Measurements from ENCODE around the gene AKAP12.

The AKAP12 gene

DNA sequence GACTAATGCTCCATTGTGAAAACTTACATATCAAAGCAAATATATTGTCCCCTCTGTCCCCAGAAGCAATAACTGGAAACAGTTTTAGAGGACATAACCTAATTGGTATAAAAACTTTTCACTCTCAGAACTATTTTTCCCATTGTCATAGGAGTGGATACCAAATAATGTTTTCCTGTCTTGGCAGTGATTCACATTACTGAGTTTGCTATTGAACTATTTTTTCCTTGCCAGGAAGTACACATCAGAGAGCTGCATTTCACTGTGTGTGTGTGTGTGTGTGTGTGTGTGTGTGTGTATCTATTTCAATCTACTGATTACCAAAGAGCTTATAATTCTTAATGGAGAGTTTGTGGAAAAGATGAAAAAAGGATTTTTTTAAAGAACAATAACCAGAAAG, 45.4 kb downstream of the AKAP12 start:
- Mint-ChIP-seq H3K4me3 (no peak overlapping the region), H3K36me3 (no peaks in the 10 kb centered on the region), H3K4me1 (peaks cover 38% of the 10 kb centered on the region), H3K9me3 (no peaks in the 10 kb centered on the region), H3K27ac (peak overlapping the region; percentile 66), H3K27me3 (peaks cover 30% of the 10 kb centered on the region)
- ATAC-seq: no peak

DNA sequence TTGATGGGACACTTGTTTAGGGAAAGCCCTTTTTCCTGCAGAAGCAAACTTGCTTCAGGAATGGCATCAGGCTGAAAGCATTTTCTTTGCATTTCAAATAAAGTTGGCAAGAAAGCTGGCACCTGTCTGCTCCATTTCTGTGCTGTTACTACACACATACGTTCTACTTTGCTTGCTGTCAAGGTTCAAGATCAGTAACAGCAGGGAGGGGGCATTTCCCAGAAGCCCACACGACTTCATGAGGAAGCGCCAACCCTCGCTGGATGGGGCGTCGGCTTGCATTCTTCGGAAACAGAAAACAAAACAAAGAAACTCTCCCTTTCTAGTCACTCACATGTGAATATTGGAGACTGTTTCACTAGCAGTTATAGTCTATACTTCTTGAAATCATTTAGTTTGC, 46.4 kb downstream of the AKAP12 start:
- no peak for ATAC-seq
- Mint-ChIP-seq H3K4me3 (no peak overlapping the region), H3K36me3 (no peaks in the 10 kb centered on the region), H3K4me1 (peaks cover 48% of the 10 kb centered on the region), H3K9me3 (no peaks in the 10 kb centered on the region), H3K27ac (no peak overlapping the region), H3K27me3 (peaks cover 30% of the 10 kb centered on the region)

DNA sequence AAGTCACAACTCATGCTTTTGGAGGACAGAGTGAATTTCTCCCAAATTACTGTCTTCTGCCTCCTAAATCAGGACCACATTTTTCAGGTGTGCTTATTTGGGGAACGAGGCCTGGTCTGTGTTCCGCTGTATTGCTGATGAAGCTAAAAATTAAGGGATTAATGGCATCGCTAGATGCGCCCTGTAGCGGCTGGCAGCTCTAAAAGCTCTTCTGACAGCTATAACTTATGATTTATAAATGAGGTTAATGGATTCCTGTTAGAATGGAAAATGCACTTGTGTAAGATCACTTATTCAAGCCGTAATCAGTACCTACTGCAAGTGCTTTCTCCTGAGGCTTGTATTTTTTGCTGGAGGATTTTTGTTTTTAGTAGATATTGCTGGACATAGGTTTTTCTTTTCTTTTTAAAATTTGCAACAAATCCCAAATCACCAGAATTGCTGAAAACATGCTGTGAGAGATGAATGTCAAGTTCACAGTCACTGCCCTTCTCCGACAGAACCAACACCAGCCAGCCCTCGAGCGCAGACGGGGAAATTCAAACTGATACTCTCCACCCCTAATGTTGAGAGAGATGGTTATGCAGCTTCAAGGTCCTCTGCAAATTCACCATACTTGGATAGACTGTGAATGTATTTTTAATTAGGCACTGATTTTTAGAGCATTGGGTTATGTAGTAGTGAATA, 49.1 kb downstream of the AKAP12 start:
- peaks cover 44% of the 10 kb centered on the region for H3K4me1 Mint-ChIP-seq
- peaks cover 39% of the 10 kb centered on the region for H3K27me3 Mint-ChIP-seq

DNA sequence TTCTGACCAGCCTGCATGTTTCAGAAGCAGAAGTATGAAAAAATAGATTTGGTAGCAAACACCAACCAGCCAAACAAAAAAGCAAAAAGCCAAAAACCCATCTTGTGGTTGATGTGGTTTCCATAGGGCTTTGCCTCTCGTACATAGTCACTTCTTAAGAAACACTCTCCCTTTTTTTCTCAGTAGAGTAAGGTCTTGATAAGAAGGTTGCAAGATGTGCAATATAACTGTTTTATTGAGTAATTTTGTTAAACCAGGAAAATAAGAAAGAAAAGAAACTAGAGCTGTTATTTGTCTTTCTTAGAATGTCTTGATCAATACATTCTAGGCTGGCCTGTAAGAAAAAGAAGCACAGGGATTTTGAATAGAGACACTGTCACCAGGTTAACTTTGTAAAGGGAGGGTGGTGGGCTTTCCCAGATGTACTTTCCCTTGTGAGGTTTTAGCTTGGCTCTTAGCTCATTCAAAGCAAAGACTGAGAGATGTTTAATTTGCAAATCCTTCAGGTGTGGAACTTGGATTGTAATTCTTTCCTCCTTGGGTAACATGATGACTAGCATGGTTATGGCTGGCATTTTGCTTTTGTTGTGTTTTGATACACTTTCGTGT, 49.7 kb downstream of the AKAP12 start:
- ATAC-seq: peak; percentile 73
- H3K27me3 Mint-ChIP-seq: peaks cover 45% of the 10 kb centered on the region
- H3K9me3 Mint-ChIP-seq: no peaks in the 10 kb centered on the region
- no peaks in the 10 kb centered on the region for H3K36me3 Mint-ChIP-seq
- peak overlapping the region; percentile 42 for H3K27ac Mint-ChIP-seq
- peaks cover 37% of the 10 kb centered on the region for H3K4me1 Mint-ChIP-seq
- peak overlapping the region; percentile 20 for H3K4me3 Mint-ChIP-seq

More for the DNA sequence above, 49.1 kb downstream of the AKAP12 start:
- ATAC-seq: peak; percentile 72
- peak overlapping the region; percentile 42 for H3K27ac Mint-ChIP-seq
- peak overlapping the region; percentile 18 for H3K4me3 Mint-ChIP-seq
- no peaks in the 10 kb centered on the region for H3K36me3 Mint-ChIP-seq
- no peaks in the 10 kb centered on the region for H3K9me3 Mint-ChIP-seq

DNA sequence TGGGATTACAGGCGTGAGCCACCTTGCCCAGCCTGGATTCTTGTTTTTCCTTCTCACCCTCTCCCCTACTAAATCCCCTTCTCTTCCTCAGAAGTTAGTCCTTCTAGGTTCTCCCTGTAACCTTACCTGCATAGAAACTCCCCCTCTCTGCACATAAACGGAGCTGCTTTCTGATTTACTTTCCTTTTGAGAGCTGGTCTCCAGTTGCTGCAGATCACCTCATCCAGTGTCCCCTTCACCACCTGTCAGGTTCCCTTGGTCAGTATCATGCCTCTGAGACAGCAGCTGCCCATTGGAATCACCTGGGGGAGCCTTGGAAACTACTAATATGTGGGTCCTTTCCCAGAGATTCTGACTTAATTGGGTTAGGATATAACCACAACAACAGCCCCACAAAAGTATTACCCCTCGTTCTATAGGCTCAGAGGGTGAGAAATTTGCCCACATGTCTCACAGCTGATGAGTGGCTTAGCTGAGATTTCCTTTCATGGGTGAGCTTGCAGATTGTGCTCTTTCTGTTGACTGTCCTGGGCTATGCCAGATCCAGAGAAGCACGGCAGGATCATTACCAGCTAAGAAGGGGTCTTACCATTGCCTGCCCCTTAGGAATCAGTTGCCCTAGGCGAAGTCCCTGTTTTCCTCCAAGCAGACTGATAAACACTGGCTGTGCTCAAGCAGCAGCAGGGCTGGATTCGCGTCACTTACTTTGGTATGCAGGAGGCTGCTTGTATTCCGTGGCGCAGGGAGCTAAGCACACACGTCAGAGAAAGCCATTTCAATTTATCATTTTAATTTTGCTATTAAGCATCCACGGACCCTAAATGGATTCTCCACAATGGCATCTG, 51.3 kb downstream of the AKAP12 start:
- no peaks in the 10 kb centered on the region for H3K36me3 Mint-ChIP-seq

DNA sequence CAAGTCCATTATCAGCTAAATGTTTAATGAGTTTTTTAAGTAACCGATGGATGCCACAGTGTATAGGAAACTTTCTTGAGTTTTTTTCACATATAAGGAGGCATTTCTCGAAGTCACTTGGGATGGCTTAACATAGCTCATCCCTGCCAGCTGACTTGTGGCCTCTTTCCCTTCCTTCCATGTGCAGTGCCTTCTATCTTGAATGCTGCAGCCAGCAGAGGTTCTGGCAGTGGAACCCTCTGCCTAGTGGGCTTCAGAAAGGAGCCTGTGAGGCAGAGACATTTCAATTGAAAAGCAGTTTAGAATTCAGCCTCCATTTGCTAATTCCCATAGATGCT, 51.9 kb downstream of the AKAP12 start:
- Mint-ChIP-seq H3K4me1 (peaks cover 25% of the 10 kb centered on the region), H3K27ac (no peak overlapping the region), H3K9me3 (no peaks in the 10 kb centered on the region), H3K27me3 (peaks cover 60% of the 10 kb centered on the region), H3K4me3 (no peak overlapping the region), H3K36me3 (no peaks in the 10 kb centered on the region)
- ATAC-seq: no peak

More for the DNA sequence above, 51.3 kb downstream of the AKAP12 start:
- Mint-ChIP-seq H3K27me3 (peaks cover 54% of the 10 kb centered on the region), H3K4me1 (peaks cover 25% of the 10 kb centered on the region), H3K4me3 (no peak overlapping the region), H3K9me3 (no peaks in the 10 kb centered on the region), H3K27ac (peak overlapping the region; percentile 42)
- ATAC-seq: no peak

DNA sequence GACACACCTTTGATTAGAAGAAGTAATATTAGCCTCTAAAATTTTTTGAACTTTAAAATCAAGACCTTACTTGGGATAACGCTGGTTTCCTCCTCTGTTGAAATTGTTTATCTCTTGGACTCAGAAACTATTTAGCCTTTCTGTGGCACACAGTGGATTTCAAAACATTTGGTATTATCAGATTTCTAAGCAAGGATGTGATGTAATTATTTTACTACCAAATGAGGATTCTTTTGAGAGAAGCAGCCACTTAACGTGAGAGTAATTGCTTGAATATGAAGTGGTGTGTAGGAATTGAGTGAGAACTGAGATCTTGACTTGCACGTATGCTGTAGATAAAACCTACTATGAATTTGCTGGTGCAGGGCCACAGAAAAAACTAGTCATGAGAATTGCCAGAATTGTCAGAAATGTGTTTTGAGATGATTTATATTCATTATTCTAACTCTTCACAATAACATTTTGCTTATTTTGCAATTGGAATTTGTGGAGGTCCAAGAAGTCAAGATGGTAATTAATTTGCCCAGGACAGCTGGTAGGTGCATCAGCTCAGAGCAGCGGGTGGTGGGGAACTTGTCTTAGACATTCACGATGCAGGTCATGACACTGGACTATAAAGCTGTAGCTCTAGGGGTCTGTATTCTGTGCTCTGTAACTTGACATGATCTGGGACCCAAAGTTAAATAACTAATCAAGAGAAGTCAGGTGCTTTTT, 53.4 kb downstream of the AKAP12 start:
- Mint-ChIP-seq H3K27me3 (peaks cover 74% of the 10 kb centered on the region), H3K4me1 (peaks cover 25% of the 10 kb centered on the region), H3K4me3 (no peak overlapping the region), H3K9me3 (no peaks in the 10 kb centered on the region), H3K27ac (no peak overlapping the region), H3K36me3 (no peaks in the 10 kb centered on the region)
- no peak for ATAC-seq

DNA sequence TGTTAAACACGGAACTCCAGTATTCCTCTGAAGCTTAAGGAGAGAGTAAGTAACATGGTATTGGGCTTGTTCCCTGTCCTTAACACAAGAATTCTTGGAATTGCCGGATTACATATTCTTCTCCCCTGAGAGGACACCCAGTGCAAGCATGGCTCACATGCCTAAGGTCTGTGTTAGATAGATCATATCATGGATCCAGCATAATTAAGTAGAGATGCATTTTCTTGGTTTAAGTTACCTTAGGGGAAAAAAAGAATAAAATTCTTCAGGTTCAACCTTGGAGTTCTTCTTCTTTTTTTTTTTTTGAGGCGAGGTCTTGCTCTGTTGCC, 53.9 kb downstream of the AKAP12 start:
- Mint-ChIP-seq H3K9me3 (no peaks in the 10 kb centered on the region), H3K4me3 (no peak overlapping the region), H3K36me3 (no peaks in the 10 kb centered on the region), H3K27ac (no peak overlapping the region), H3K27me3 (peaks cover 74% of the 10 kb centered on the region), H3K4me1 (peaks cover 25% of the 10 kb centered on the region)
- no peak for ATAC-seq

DNA sequence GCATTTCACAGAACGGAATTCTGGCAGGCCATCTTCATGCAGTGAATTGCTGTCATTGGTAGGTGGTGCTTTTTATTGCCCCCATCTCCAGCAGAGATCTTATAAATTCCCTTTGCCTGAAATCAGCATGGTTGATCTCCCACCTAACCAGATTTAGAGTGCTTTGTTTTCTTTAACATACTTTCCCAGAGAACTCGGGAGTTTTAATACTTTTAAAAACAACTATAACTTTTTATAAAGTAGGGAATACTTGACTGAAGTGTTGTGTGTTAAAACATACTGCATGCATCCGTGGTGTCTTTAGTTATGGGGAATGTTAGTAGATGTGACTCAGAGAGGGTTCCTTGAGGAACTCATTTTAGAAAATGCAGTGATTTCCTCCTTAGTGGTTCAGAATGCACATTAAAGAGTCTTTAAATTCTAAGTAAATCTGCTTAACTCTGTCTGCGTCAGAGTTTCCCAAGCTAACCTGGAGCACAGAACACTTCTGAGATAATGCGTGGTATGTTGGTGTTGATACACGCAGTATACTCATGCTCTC, 54.9 kb downstream of the AKAP12 start:
- no peak for ATAC-seq
- peaks cover 74% of the 10 kb centered on the region for H3K27me3 Mint-ChIP-seq

DNA sequence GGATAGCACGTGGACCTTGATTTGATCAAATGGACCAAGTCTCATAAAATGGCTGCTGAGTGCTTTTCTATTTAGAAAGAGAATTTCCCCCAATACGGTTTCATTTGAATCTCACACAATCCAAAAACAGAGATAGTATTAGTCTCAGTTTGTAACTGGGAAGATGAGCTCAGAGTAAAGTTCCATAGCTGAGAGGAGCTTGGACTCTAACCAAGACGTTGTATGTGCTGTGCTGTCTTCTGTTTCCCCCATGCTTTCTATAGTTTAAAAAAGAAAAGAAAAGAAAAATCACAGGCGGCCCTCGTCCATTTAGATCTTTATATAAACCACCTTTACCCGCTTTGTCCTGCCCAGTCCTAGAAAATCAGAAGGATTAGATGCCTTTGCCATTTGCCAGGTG, 58.1 kb downstream of the AKAP12 start:
- Mint-ChIP-seq H3K27me3 (peaks cover 58% of the 10 kb centered on the region), H3K36me3 (no peaks in the 10 kb centered on the region), H3K4me1 (no peaks in the 10 kb centered on the region), H3K4me3 (no peak overlapping the region), H3K27ac (no peak overlapping the region), H3K9me3 (no peaks in the 10 kb centered on the region)
- ATAC-seq: no peak

More for the DNA sequence above, 54.9 kb downstream of the AKAP12 start:
- Mint-ChIP-seq H3K4me1 (peaks cover 15% of the 10 kb centered on the region), H3K4me3 (no peak overlapping the region), H3K9me3 (no peaks in the 10 kb centered on the region), H3K36me3 (no peaks in the 10 kb centered on the region), H3K27ac (no peak overlapping the region)

DNA sequence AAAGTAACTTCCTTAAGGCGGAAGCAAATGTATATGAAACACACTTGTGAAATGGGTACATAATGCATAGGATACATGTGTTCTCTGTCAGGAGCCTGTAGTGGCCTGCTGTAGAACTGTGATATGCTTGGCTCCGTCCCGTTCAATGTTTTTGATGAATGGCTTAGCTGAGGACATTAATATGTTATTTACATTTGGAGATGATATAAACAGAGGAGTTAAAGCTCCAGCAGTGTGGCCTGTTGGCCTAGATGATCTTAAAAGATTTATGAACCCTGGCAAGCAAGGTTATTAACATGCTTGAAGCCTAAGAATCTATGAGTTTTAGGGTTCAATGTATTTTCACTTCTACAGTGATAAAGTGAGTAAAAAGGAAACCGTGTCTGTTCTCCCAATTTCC, 59.2 kb downstream of the AKAP12 start:
- Mint-ChIP-seq H3K4me3 (no peak overlapping the region), H3K9me3 (no peaks in the 10 kb centered on the region), H3K36me3 (no peaks in the 10 kb centered on the region), H3K4me1 (no peaks in the 10 kb centered on the region), H3K27me3 (peaks cover 46% of the 10 kb centered on the region), H3K27ac (no peak overlapping the region)
- no peak for ATAC-seq

DNA sequence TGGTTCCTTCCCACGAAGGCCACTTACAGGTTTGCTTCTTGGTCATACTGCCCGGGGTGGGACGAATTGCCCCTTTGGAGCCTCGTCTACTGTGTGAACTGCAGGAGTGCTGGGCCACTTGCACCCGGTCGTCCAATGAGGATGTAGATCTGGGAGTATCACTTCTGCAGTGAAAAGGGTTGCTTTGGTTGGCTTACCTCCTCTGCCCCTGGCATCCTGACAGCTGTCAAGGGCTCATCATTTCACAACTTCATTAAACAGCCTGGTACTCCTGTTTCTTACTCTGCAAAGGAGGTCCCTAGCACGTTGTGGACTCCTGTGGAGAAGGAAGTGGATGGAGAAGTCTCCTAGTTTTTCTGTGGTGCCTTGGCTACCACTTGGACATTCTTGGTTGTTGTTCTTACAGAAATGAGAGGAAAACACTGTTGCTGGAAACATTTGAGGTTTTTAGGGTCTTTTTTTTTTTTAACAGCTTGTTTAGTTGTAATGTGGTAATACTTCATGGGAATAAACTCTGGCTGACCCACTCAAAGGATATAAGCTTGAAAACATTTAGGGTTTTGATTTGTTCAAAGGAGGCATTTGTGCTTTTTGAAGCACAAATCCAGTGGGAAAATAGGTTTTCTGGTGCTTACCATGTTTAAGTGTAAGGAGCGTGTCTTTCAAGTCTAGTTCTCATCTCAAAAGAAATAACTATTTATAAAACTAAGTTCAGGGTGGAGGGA, 60.7 kb downstream of the AKAP12 start:
- H3K4me3 Mint-ChIP-seq: no peak overlapping the region
- H3K9me3 Mint-ChIP-seq: no peaks in the 10 kb centered on the region
- no peaks in the 10 kb centered on the region for H3K4me1 Mint-ChIP-seq
- peaks cover 47% of the 10 kb centered on the region for H3K27me3 Mint-ChIP-seq
- H3K36me3 Mint-ChIP-seq: no peaks in the 10 kb centered on the region
- peak; percentile 58 for ATAC-seq
- no peak overlapping the region for H3K27ac Mint-ChIP-seq

DNA sequence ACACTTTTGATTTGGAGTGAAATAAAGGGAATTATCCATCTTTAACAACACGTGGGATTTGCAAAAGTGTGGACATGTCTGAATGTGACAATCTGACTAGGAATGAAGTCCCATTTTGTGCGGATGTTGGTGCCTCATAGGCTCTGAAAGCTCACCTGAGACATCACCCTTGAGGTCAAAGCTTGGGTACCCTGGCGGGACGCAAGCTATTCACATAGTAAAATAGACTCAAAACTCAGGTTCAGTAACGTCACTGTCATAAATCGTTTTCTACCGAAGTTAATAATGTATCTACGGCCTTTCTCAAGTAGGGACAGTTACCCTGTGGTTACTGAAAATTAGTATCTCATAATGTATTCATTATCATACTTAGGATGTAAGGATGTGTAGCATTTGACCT, 61.8 kb downstream of the AKAP12 start:
- Mint-ChIP-seq H3K27ac (no peak overlapping the region), H3K27me3 (peaks cover 36% of the 10 kb centered on the region), H3K36me3 (no peaks in the 10 kb centered on the region), H3K4me1 (no peaks in the 10 kb centered on the region), H3K9me3 (no peaks in the 10 kb centered on the region), H3K4me3 (no peak overlapping the region)
- no peak for ATAC-seq

DNA sequence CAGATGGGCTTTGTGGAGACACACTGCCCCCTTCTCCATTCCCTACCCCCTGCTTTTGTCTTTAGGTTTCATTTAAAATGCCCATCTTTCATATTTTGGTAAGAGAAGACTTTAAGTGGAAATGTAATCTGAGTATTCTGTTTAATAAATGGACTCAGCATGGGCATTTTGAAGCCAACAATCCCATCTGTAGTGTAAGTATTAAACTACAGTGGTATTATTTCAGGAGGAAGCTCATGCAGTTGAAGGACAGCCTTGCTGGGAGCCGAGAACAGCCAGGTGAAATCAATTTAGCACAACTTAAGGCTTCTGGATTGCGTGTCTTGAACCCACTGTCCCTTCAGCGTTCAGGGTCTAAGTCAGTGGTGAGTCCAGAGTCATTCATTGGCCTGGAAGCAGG, 63.5 kb downstream of the AKAP12 start:
- Mint-ChIP-seq H3K4me1 (no peaks in the 10 kb centered on the region), H3K36me3 (no peaks in the 10 kb centered on the region), H3K27me3 (peaks cover 21% of the 10 kb centered on the region), H3K27ac (no peak overlapping the region), H3K4me3 (no peak overlapping the region), H3K9me3 (no peaks in the 10 kb centered on the region)
- ATAC-seq: no peak
